A673 (cell line): ENCODE results near the gene SAP130. TPM values are rescaled to one million over a fixed set of nuclear protein-coding genes. Genes with fewer than 3 reads are reported as not detected.

Experiments
- BruUV-seq: library from RNA; stranded (reverse); fragments of 400-500 nt; replicated peaks from 2 replicates; lab custom pipeline; 2021; lab: Mats Ljungman, UMichigan
- CTCF ChIA-PET: fragments of 300-600 bp; sonication (Branson Sonifier 250); formaldehyde crosslinking; loops from one replicate; lab custom pipeline; 2022; ENCODE audit warnings: antibody characterized with exemption; lab: Charles Lee
- POLR2A ChIA-PET: fragments of 300-600 bp; sonication (Branson Sonifier 250); formaldehyde crosslinking; loops from one replicate; lab custom pipeline; 2022; ENCODE audit warnings: antibody characterized with exemption; ENCODE audit not compliant: low non-redundant PET; lab: Charles Lee
- DNase-seq: peaks from one replicate; pipeline ENCODE4 v3.0.0-alpha.2; 2015; ENCODE audit warnings: low spot score
- H3K27ac ChIP-seq: fragments of 200-600 bp; sonication (generic); 2 replicates; pipeline ENCODE4 v1.5.1; 2016; ENCODE audit warnings: mixed run types, low read depth, mild to moderate bottlenecking, mixed read lengths, antibody characterized with exemption, low read length; ENCODE audit not compliant: poor library complexity, severe bottlenecking
- H3K27me3 ChIP-seq: fragments of 200-600 bp; sonication (generic); replicated peaks from 2 replicates; pipeline ENCODE4 v1.6.1; 2017; ENCODE audit warnings: mixed run types, low read depth, mild to moderate bottlenecking, mixed read lengths, antibody characterized with exemption, low read length; ENCODE audit not compliant: insufficient read depth, poor library complexity
- H3K36me3 ChIP-seq: fragments of 200-600 bp; sonication (generic); 2 replicates; pipeline ENCODE4 v1.6.1; 2016; ENCODE audit warnings: mixed run types, mild to moderate bottlenecking, mixed read lengths, antibody characterized with exemption, low read length; ENCODE audit not compliant: insufficient read depth, poor library complexity, severe bottlenecking
- H3K4me1 ChIP-seq: fragments of 200-600 bp; sonication (generic); 2 replicates; pipeline ENCODE4 v1.6.1; 2017; ENCODE audit warnings: mixed run types, mild to moderate bottlenecking, mixed read lengths, antibody characterized with exemption, low read length; ENCODE audit not compliant: insufficient read depth, poor library complexity, severe bottlenecking
- H3K4me3 ChIP-seq: fragments of 200-600 bp; sonication (generic); 2 replicates; pipeline ENCODE4 v1.5.1; 2016; ENCODE audit warnings: low read depth, mixed run types, mild to moderate bottlenecking, mixed read lengths, low read length; ENCODE audit not compliant: poor library complexity, severe bottlenecking
- H3K9me3 ChIP-seq: fragments of 200-600 bp; sonication (generic); 2 replicates; pipeline ENCODE4 v1.6.1; 2016; ENCODE audit warnings: mixed run types, low read depth, mild to moderate bottlenecking, mixed read lengths, antibody characterized with exemption, low read length; ENCODE audit not compliant: poor library complexity, severe bottlenecking
- CTCF ChIP-seq: fragments of 300-800, 200-600 bp; sonication (generic); conservative IDR thresholded peaks from 2 replicates; pipeline ENCODE4 v1.5.1; 2017; ENCODE audit warnings: low read depth, mild to moderate bottlenecking, antibody characterized with exemption, low read length, moderate library complexity, mixed read lengths
- EZH2 ChIP-seq: fragments of 200-600 bp; sonication (generic); IDR thresholded peaks from 2 replicates; pipeline ENCODE4 v1.6.1; 2017; ENCODE audit warnings: borderline replicate concordance, low read depth, mild to moderate bottlenecking, mixed read lengths, antibody characterized with exemption, low read length; ENCODE audit not compliant: poor library complexity, severe bottlenecking
- intact Hi-C: fragments of 100-400 bp; cut with micrococcal nuclease; formaldehyde crosslinking; loops from one replicate; pipeline ENCODE4 v1.10.0; 2022; ENCODE audit not compliant: unreplicated experiment
- total RNA-seq: library from RNA; stranded (reverse); gene quantifications from 2 replicates; pipeline ENCODE4 v1.2.3, GENCODE V29; 2021

SAP130 gene
- total RNA-seq, 1 experiment from 2014 or later = 40.4 TPM

GRCh38 chr2:128053331-128053730 is 25.5 kb upstream of the SAP130 start:
- intact Hi-C loops = no loop called here

DNA sequence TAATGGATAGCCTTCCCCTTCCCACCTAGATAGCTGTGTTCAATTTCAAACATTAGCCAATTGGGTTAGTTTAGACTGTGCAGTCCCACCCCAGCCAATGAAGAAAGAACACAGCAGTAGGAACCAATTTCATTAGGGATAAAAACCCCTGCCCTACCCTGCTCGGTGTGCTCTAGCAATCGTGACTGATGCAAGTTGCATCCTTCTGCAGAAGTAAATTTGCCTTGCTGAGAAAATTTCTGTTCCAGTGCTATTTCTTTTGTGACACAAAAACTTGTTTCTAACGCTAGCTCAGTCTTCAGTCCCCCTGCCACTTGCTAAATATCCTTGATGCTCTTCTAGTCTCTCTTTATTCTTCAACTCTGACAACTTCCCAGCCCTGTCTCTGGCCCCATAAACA is 15.2 kb upstream of the SAP130 start:
- intact Hi-C loops = no loop called here
- H3K4me3 ChIP-seq = no peak overlapping the region
- DNase-seq = no peak
- no peaks in the 10 kb centered on the region for H3K4me1 ChIP-seq
- no peaks in the 10 kb centered on the region for H3K36me3 ChIP-seq
- H3K27me3 ChIP-seq = no peaks in the 10 kb centered on the region
- H3K27ac ChIP-seq = no peak overlapping the region
- no peak for TF ChIP-seq CTCF
- TF ChIP-seq EZH2 = no peak
- no TSS peak for BruUV-seq
- ChIA-PET CTCF (no interaction called here), POLR2A (no interaction called here)
- H3K9me3 ChIP-seq = peaks cover 17% of the 10 kb centered on the region

More at GRCh38 chr2:128053331-128053730, 25.5 kb upstream of the SAP130 start:
- Histone ChIP-seq H3K36me3 (no peaks in the 10 kb centered on the region), H3K4me3 (no peak overlapping the region), H3K9me3 (no peaks in the 10 kb centered on the region), H3K27me3 (no peaks in the 10 kb centered on the region), H3K27ac (no peak overlapping the region), H3K4me1 (no peaks in the 10 kb centered on the region)
- no peak for DNase-seq
- TF ChIP-seq CTCF (no peak), EZH2 (no peak)
- CTCF ChIA-PET = no interaction called here
- POLR2A ChIA-PET = no interaction called here
- BruUV-seq = no TSS peak

GRCh38 chr2:128041561-128041960 is 13.7 kb upstream of the SAP130 start:
- H3K9me3 ChIP-seq = peaks cover 31% of the 10 kb centered on the region
- intact Hi-C loops = no loop called here
- no peaks in the 10 kb centered on the region for H3K36me3 ChIP-seq
- TF ChIP-seq EZH2 (no peak), CTCF (no peak)
- no TSS peak for BruUV-seq
- no peak overlapping the region for H3K27ac ChIP-seq
- ChIA-PET CTCF (no interaction called here), POLR2A (no interaction called here)
- H3K4me3 ChIP-seq = no peak overlapping the region
- DNase-seq = no peak
- no peaks in the 10 kb centered on the region for H3K4me1 ChIP-seq
- H3K27me3 ChIP-seq = no peaks in the 10 kb centered on the region
